ENCODE results near the gene GDI2.

DNA sequence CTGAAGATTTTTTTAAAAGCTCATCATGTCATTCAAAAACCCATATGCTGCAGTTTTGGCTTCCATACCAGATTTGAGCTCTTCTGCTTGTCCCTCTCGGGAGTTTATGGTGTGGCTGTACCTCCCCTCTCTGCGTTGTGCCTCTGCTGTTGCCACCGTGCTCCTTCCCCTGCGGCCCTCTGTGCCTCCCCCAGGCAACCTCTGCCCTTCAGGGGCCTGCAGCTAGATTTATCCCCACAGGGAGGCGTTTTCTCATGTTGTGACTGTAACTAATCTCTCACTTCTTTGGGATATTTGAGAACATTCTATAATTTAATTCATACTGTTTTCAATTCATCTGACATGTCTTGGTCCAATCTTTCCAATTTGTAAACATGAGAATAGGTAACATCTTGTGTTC lies 75.9 kb downstream of the GDI2 start:
- TF ChIP-seq FOXM1 (IDR thresholded peaks at IDR 0.05; ENCODE audit: borderline replicate concordance) (no peak), BHLHE40 (IDR thresholded peaks at IDR 0.05; ENCODE audit: borderline replicate concordance) (no peak), SP1 (IDR thresholded peaks at IDR 0.05) (no peak), FOXA1 (IDR thresholded peaks at IDR 0.05) (no peak), TARDBP (IDR thresholded peaks at IDR 0.05) (no peak), ELF4 (IDR thresholded peaks at IDR 0.05) (no peak), SUZ12 (IDR thresholded peaks at IDR 0.05) (no peak)

Data from HEK293T (cell line).